K562 (cell line): Measurements from ENCODE around the gene TFF2. TPM values are rescaled to one million over a fixed set of nuclear protein-coding genes. Genes with fewer than 3 reads are reported as not detected.

Experiments
- ATAC-seq: fragments of 200-7000 bp; cut with Tn5 transposase; 3 replicates; pipeline ENCODE4 v1.9.1; 2020; ENCODE audit warnings: moderate library complexity
- BruUV-seq: library from RNA; stranded (reverse); fragments of 400-500 nt; replicated peaks from 2 replicates; lab custom pipeline; 2021; lab: Mats Ljungman, UMichigan
- CTCF ChIA-PET: fragments of 300-600 bp; formaldehyde crosslinking; extraction: SDS; loops from one replicate; lab custom pipeline; 2021; ENCODE audit warnings: low intra/inter-chr PET ratio; lab: Yijun Ruan, JAX
- POLR2A ChIA-PET: fragments of 300-600, 350-650 bp; sonication (Branson Sonifier 250); formaldehyde crosslinking; extraction: SDS; loops from one replicate; lab custom pipeline; 2021; ENCODE audit warnings: antibody characterized with exemption, inconsistent platforms; lab: Yijun Ruan, JAX
- DNase-seq, 4 experiments: peaks; one replicate each; pipeline versions ENCODE4 v3.0.0 to v3.0.0-alpha.2; 2011 to 2018; ENCODE audit warnings: low spot score in 3 of 4, mixed read lengths in 3 of 4; ENCODE audit errors: extremely low read depth in 1 of 4
- FAIRE-seq: peaks from 2 replicates; lab custom pipeline; 2011; peaks lifted over from hg19 to GRCh38; lab: Jason Lieb, UNC
- H2AFZ ChIP-seq: 2 replicates; pipeline ENCODE4 v1.6.0; 2011; ENCODE audit warnings: low read depth, low read length, control low read depth, inconsistent platforms
- H3K27ac ChIP-seq: fragments of 200-600 bp; 3 replicates; pipeline ENCODE4 v1.8.0; 2011; ENCODE audit warnings: low read depth, mild to moderate bottlenecking, control low read depth, inconsistent platforms, low read length, moderate library complexity, mixed read lengths; ENCODE audit errors: extremely low read depth
- H3K27me3 ChIP-seq, 2 experiments: fragments of 300-600 bp in 1 of 2; 2 replicates in 1 of 2; 3 replicates in 1 of 2; pipeline versions ENCODE4 v1.6.0 to v1.8.0; 2011; ENCODE audit warnings: inconsistent platforms in 2 of 2, low read length in 2 of 2, mild to moderate bottlenecking in 1 of 2, mixed read lengths in 1 of 2, moderate library complexity in 1 of 2; ENCODE audit not compliant: control insufficient read depth in 2 of 2, insufficient read depth in 2 of 2
- H3K36me3 ChIP-seq: fragments of 300-600 bp; 3 replicates; pipeline ENCODE4 v1.8.0; 2011; ENCODE audit warnings: mild to moderate bottlenecking, low read length, inconsistent platforms; ENCODE audit not compliant: control insufficient read depth, insufficient read depth
- H3K4me1 ChIP-seq, 2 experiments: fragments of 200-600 bp in 1 of 2; replicated peaks in 1 of 2; 2 replicates in 1 of 2; 3 replicates in 1 of 2; pipeline versions ENCODE4 v1.5.1 to v1.8.0; 2011; ENCODE audit warnings: inconsistent platforms in 2 of 2, low read length in 2 of 2, mild to moderate bottlenecking in 1 of 2, mixed read lengths in 1 of 2, moderate library complexity in 1 of 2; ENCODE audit not compliant: control insufficient read depth in 2 of 2, insufficient read depth in 2 of 2
- H3K4me2 ChIP-seq: 2 replicates; pipeline ENCODE4 v1.6.1; 2011; ENCODE audit warnings: low read length, control low read depth, inconsistent platforms, mixed read lengths; ENCODE audit not compliant: insufficient read depth
- H3K4me3 ChIP-seq: fragments of 200-600 bp; sonication (generic), shearing (Covaris generic); 2 replicates; pipeline ENCODE4 v1.5.1; 2016; ENCODE audit warnings: control low read depth, inconsistent platforms
- H3K79me2 ChIP-seq: fragments of 200-600 bp; 3 replicates; pipeline ENCODE4 v1.8.0; 2011; ENCODE audit warnings: low read length, inconsistent platforms; ENCODE audit not compliant: control insufficient read depth, insufficient read depth
- H3K9ac ChIP-seq, 2 experiments: 2 replicates each; pipeline versions ENCODE4 v1.6.0 to v1.6.1; 2011; ENCODE audit warnings: low read depth in 2 of 2, low read length in 2 of 2, control low read depth in 1 of 2, inconsistent platforms in 1 of 2, mild to moderate bottlenecking in 1 of 2, mixed read lengths in 1 of 2; ENCODE audit not compliant: insufficient read depth in 1 of 2
- H3K9me1 ChIP-seq: one replicate; pipeline ENCODE4 v1.6.0; 2011; ENCODE audit warnings: inconsistent platforms, mild to moderate bottlenecking, low read length, moderate library complexity; ENCODE audit not compliant: control insufficient read depth, insufficient read depth
- H3K9me3 ChIP-seq: replicated peaks from 2 replicates; pipeline ENCODE4 v1.5.1; 2011; ENCODE audit warnings: low read depth, low read length, inconsistent platforms; ENCODE audit not compliant: control insufficient read depth, insufficient read depth
- H4K20me1 ChIP-seq: replicated peaks from 2 replicates; pipeline ENCODE4 v1.6.1; 2011; ENCODE audit warnings: low read length, inconsistent platforms, mixed read lengths; ENCODE audit not compliant: control insufficient read depth, insufficient read depth
- BRCA1 ChIP-seq, 2 experiments: fragments of 450-650 bp in 1 of 2; sonication (generic) in 1 of 2; formaldehyde crosslinking in 1 of 2; IDR thresholded peaks; 2 replicates each; pipeline versions ENCODE4 v1.5.0 to v1.6.1; 2017 to 2020; ENCODE audit warnings: mild to moderate bottlenecking in 1 of 2, missing genetic modification reagents in 1 of 2
- CEBPG ChIP-seq, 3 experiments: fragments of 200-800 bp in 1 of 3; sonication (Bioruptor generic) in 1 of 3; sonication (generic) in 1 of 3; formaldehyde crosslinking in 1 of 3; IDR thresholded peaks in 2 of 3; conservative IDR thresholded peaks in 1 of 3; 2 replicates each; pipeline versions ENCODE4 v1.6.1 to v1.8.0; 2016 to 2022; ENCODE audit warnings: missing compliant biosample characterization in 2 of 3, missing genetic modification characterization in 2 of 3, mild to moderate bottlenecking in 1 of 3, missing genetic modification reagents in 1 of 3
- FIP1L1 ChIP-seq: fragments of 200-400 bp; formaldehyde crosslinking; IDR thresholded peaks from 2 replicates; pipeline ENCODE4 v1.6.1; 2018; ENCODE audit warnings: mild to moderate bottlenecking, low read depth, low read length; ENCODE audit not compliant: poor library complexity, severe bottlenecking
- POLR2G ChIP-seq: fragments of 200-400 bp; formaldehyde crosslinking; IDR thresholded peaks from 2 replicates; pipeline ENCODE4 v1.6.1; 2017; ENCODE audit warnings: low read depth, mild to moderate bottlenecking, antibody characterized with exemption, low read length, moderate library complexity
- POLR2H ChIP-seq: IDR thresholded peaks from 2 replicates; pipeline ENCODE4 v1.6.1; 2016; ENCODE audit warnings: missing genetic modification characterization, low read depth, mild to moderate bottlenecking, control low read depth, missing compliant biosample characterization, moderate library complexity
- PTTG1 ChIP-seq: fragments of 450-650 bp; IDR thresholded peaks from 2 replicates; pipeline ENCODE4 v1.6.1; 2016; ENCODE audit warnings: low read depth, mild to moderate bottlenecking, missing genetic modification characterization, missing compliant biosample characterization
- ZKSCAN3 ChIP-seq: fragments of 250-450 bp; sonication (Bioruptor Pico); IDR thresholded peaks from 2 replicates; pipeline ENCODE4 v1.4.0; 2020
- ZNF280A ChIP-seq: fragments of 450-650 bp; IDR thresholded peaks from 2 replicates; pipeline ENCODE4 v1.6.1; 2018; ENCODE audit warnings: mild to moderate bottlenecking, low read depth; ENCODE audit not compliant: partially characterized antibody
- ZNF75A ChIP-seq: fragments of 450-650 bp; formaldehyde crosslinking; IDR thresholded peaks from 2 replicates; pipeline ENCODE4 v1.4.0; 2020; ENCODE audit warnings: mild to moderate bottlenecking
- WGBS: fragments of 100-300 bp; shearing (Covaris generic); methylation state at CpG from one replicate; pipeline ENCODE4 v1.1.6; 2016; ENCODE audit warnings: low coverage, mixed read lengths; ENCODE audit not compliant: insufficient coverage; ENCODE audit errors: missing lambda C conversion rate; 5-methylcytosine and 5-hydroxymethylcytosine counted together
- in situ Hi-C: fragments of 300-500 bp; cut with MboI; formaldehyde crosslinking; loops from 4 replicates; pipeline ENCODE4 v1.15.0; 2018; ENCODE audit warnings: inconsistent platforms, mixed read lengths
- intact Hi-C: fragments of 100-400 bp; cut with micrococcal nuclease; formaldehyde crosslinking; loops from 2 replicates; pipeline ENCODE4 v1.14.2; 2022
- polyA plus RNA-seq, 8 experiments: library from polyadenylated mRNA; depleted of rRNA in 4 of 8; stranded (reverse) in 5 of 8; unstranded in 3 of 8; fragments of >200 nt; fragmentation: Nextera tagmentation in 2 of 8; fragmentation: Illumina TruSeq in 1 of 8; extraction: Ambion mirVana in 2 of 8; extraction: Trizol in 1 of 8; gene quantifications; 2 replicates each; pipeline versions ENCODE4 v1.2.1 to v1.2.3, GENCODE V29; 2011 to 2014; ENCODE audit warnings: inconsistent platforms in 1 of 8, missing spikeins in 1 of 8
- total RNA-seq, 7 experiments: library from RNA; depleted of rRNA in 6 of 7; stranded (reverse); fragments of >200 nt in 6 of 7; fragmentation: Illumina TruSeq in 2 of 7; extraction: Trizol in 2 of 7; gene quantifications; 2 replicates each; pipeline versions ENCODE4 v1.2.1 to v1.2.3, GENCODE V29; 2011 to 2021; ENCODE audit warnings: low replicate concordance in 1 of 7

Gene TFF2
- total and polyA plus RNA-seq, 9 of the 15 experiments (the other 6 are each of a cell fraction or from before 2014, with no cell fraction given), result not detected

- POLR2A ChIA-PET, result interaction anchor here (1.1 kb wide), 1 partner anchor 8 kb away, joined by 4 read pairs; no protein-coding TSS in a partner anchor
- in situ Hi-C loops (no loop called here), intact Hi-C loops (no loop called here)
- Histone ChIP-seq H3K27ac (no peak overlapping the region), H3K4me1 (peaks cover 0 to 3% of the 10 kb centered on the region in 2 experiments; a peak in 1 of 5 replicates), H3K27me3 (peaks cover 62 to 75% of the 10 kb centered on the region in 2 experiments), H3K9ac (no peak overlapping the region), H3K9me1 (peaks cover under 1% of the 10 kb centered on the region), H3K4me3 (no peak overlapping the region), H3K36me3 (no peaks in the 10 kb centered on the region), H2AFZ (no peak overlapping the region), H4K20me1 (peaks cover 8% of the 10 kb centered on the region; the same call in 1 of the 2 replicates), H3K4me2 (no peak overlapping the region), H3K79me2 (no peaks in the 10 kb centered on the region), H3K9me3 (no peaks in the 10 kb centered on the region)
- TF ChIP-seq CEBPG (CRISPR knock-in tag; IDR thresholded peaks at IDR 0.05), result no peak
- TF ChIP-seq CEBPG (tag; conservative IDR thresholded peaks at IDR 0.05 in 1 of 2, IDR thresholded peaks at IDR 0.05 in 1 of 2), result peak in 1 of 2 experiments; percentile 29; a peak in 1 of 4 replicates
- no peak for TF ChIP-seq POLR2H (tag)
- ATAC-seq, result no peak
- BruUV-seq, result no TSS peak
- DNase-seq, result no peak
- 2% methylated on average over 20 of the region's 20 CpGs for WGBS
- CTCF ChIA-PET, result interaction anchor here (1.3 kb wide), 1 partner anchor 10 kb away, joined by 4 read pairs; no protein-coding TSS in a partner anchor
- FAIRE-seq, result no peak
These were observed 51.3 kb downstream of the TFF2 start for GRCh38 chr21:42299324-42300044.

- no peak for DNase-seq
- intact Hi-C loops, result no loop called here
- CTCF ChIA-PET, result interaction anchor here (1.3 kb wide), 1 partner anchor 11 kb away, joined by 4 read pairs; no protein-coding TSS in a partner anchor
- peaks cover 60 to 80% of the 10 kb centered on the region in 2 experiments for H3K27me3 ChIP-seq
- TF ChIP-seq PTTG1 (tag) (no peak), BRCA1 (IDR thresholded peaks at IDR 0.05) (no peak), BRCA1 (CRISPR knock-in tag; IDR thresholded peaks at IDR 0.05) (no peak), POLR2G (no peak), ZNF75A (CRISPR knock-in tag) (no peak), ZNF280A (no peak), FIP1L1 (no peak), ZKSCAN3 (CRISPR knock-in tag) (no peak)
- TF ChIP-seq, all 486 proteins: peak for 0
- in situ Hi-C loops, result no loop called here
- no peak for FAIRE-seq
- no peak for ATAC-seq
- no peak overlapping the region for H3K4me3 ChIP-seq
- 1% methylated on average over 5 of the region's 5 CpGs for WGBS
- no peaks in the 10 kb centered on the region for H3K9me1 ChIP-seq
- H3K36me3 ChIP-seq, result no peaks in the 10 kb centered on the region
- H3K79me2 ChIP-seq, result no peaks in the 10 kb centered on the region
- no TSS peak for BruUV-seq
- no peak overlapping the region for H2AFZ ChIP-seq
- POLR2A ChIA-PET, result no interaction called here
- no peak overlapping the region for H3K9ac ChIP-seq
- no peak overlapping the region for H3K27ac ChIP-seq
- H4K20me1 ChIP-seq, result peaks cover 5% of the 10 kb centered on the region; the same call in 1 of the 2 replicates
- H3K4me2 ChIP-seq, result no peak overlapping the region
- H3K9me3 ChIP-seq, result no peaks in the 10 kb centered on the region
- peaks cover 0 to 8% of the 10 kb centered on the region in 2 experiments; a peak in 1 of 5 replicates for H3K4me1 ChIP-seq
These were observed 52.1 kb downstream of the TFF2 start for GRCh38 chr21:42298657-42299056.
